PC-3 (cell line): ENCODE measurements around the gene PTPRN2. TPM values are rescaled to one million over a fixed set of nuclear protein-coding genes. Genes with fewer than 3 reads are reported as not detected.

Experiments
- ATAC-seq: fragments of 200-7000 bp; cut with Tn5 transposase; 2 replicates; pipeline ENCODE4 v1.9.1; 2020; ENCODE audit warnings: mild to moderate bottlenecking, moderate library complexity
- BruUV-seq: library from RNA; stranded (reverse); fragments of 400-500 nt; replicated peaks from 2 replicates; lab custom pipeline; 2021; lab: Mats Ljungman, UMichigan
- CTCF ChIA-PET: fragments of 300-600 bp; sonication (Branson Sonifier 250); formaldehyde crosslinking; loops from one replicate; lab custom pipeline; 2022; ENCODE audit warnings: antibody characterized with exemption; lab: Charles Lee
- POLR2A ChIA-PET: fragments of 300-600 bp; sonication (Branson Sonifier 250); formaldehyde crosslinking; loops from one replicate; lab custom pipeline; 2022; ENCODE audit warnings: antibody characterized with exemption; ENCODE audit not compliant: unreplicated experiment; lab: Charles Lee
- DNase-seq: peaks from one replicate; pipeline ENCODE4 v3.0.0-alpha.2; 2015
- H2AFZ ChIP-seq: fragments of 300-600 bp; sonication (generic); 2 replicates; pipeline ENCODE4 v1.6.0; 2016; ENCODE audit warnings: antibody characterized with exemption, low read length
- H3F3A ChIP-seq: fragments of 300-600 bp; sonication (generic); one replicate; pipeline ENCODE4 v1.6.0; 2017; ENCODE audit warnings: antibody characterized with exemption, low read length, control low read depth, mild to moderate bottlenecking; ENCODE audit not compliant: unreplicated experiment
- H3K27ac ChIP-seq: fragments of 300-600 bp; sonication (generic); 2 replicates; pipeline ENCODE4 v1.5.1; 2016; ENCODE audit warnings: mild to moderate bottlenecking, low read length
- H3K27me3 ChIP-seq: fragments of 300-600 bp; sonication (generic); 2 replicates; pipeline ENCODE4 v1.6.1; 2016; ENCODE audit warnings: low read length, mixed read lengths
- H3K36me3 ChIP-seq: fragments of 300-600 bp; sonication (generic); 2 replicates; pipeline ENCODE4 v1.6.1; 2016; ENCODE audit warnings: low read depth, mixed run types, low read length, mixed read lengths
- H3K4me1 ChIP-seq: fragments of 300-600 bp; sonication (generic); 2 replicates; pipeline ENCODE4 v1.5.1; 2016; ENCODE audit warnings: low read length; ENCODE audit not compliant: insufficient read depth
- H3K4me2 ChIP-seq: fragments of 300-600 bp; sonication (generic); 2 replicates; pipeline ENCODE4 v1.6.0; 2016; ENCODE audit warnings: low read length
- H3K4me3 ChIP-seq: fragments of 300-600 bp; sonication (generic); 2 replicates; pipeline ENCODE4 v1.5.1; 2016; ENCODE audit warnings: mild to moderate bottlenecking, low read length, mixed read lengths
- H3K79me2 ChIP-seq: fragments of 300-600 bp; sonication (generic); 2 replicates; pipeline ENCODE4 v1.6.1; 2017; ENCODE audit warnings: low read length, mixed read lengths
- H3K9ac ChIP-seq: fragments of 300-600 bp; sonication (generic); 2 replicates; pipeline ENCODE4 v1.6.0; 2016; ENCODE audit warnings: mild to moderate bottlenecking, low read length
- H3K9me2 ChIP-seq: fragments of 300-600 bp; sonication (generic); replicated peaks from 2 replicates; pipeline ENCODE4 v1.6.1; 2016; ENCODE audit warnings: mixed run types, low read length, mixed read lengths
- H3K9me3 ChIP-seq: fragments of 300-600 bp; sonication (generic); 2 replicates; pipeline ENCODE4 v1.6.1; 2016; ENCODE audit warnings: low read length, mixed read lengths
- H4K20me1 ChIP-seq: fragments of 300-600 bp; sonication (generic); 2 replicates; pipeline ENCODE4 v1.6.1; 2016; ENCODE audit warnings: low read length, mixed read lengths
- CTCF ChIP-seq: fragments of 300-600 bp; sonication (generic); conservative IDR thresholded peaks from 2 replicates; pipeline ENCODE4 v1.5.1; 2017; ENCODE audit warnings: antibody characterized with exemption, low read depth, mild to moderate bottlenecking, low read length
- EZH2 ChIP-seq: fragments of 300-600 bp; sonication (generic); IDR thresholded peaks from one replicate; pipeline ENCODE4 v1.6.1; 2017; ENCODE audit warnings: antibody characterized with exemption, mild to moderate bottlenecking, low read length; ENCODE audit not compliant: unreplicated experiment
- EZH2phosphoT487 ChIP-seq: fragments of 300-600 bp; sonication (generic); IDR thresholded peaks from 2 replicates; pipeline ENCODE4 v1.6.1; 2018; ENCODE audit warnings: mild to moderate bottlenecking, antibody characterized with exemption, low read length, borderline replicate concordance
- intact Hi-C: fragments of 100-400 bp; cut with micrococcal nuclease; formaldehyde crosslinking; loops from 2 replicates; pipeline ENCODE4 v1.9.0; 2023
- total RNA-seq: library from RNA; depleted of rRNA; stranded (reverse); fragments of >200 nt; gene quantifications from 2 replicates; pipeline ENCODE4 v1.2.3, GENCODE V29; 2014

PTPRN2 gene
- total RNA-seq, 1 experiment from 2014 or later = 3.2 TPM

- no TSS peak for BruUV-seq
- Histone ChIP-seq H3F3A (no peaks in the 10 kb centered on the region), H3K36me3 (no peaks in the 10 kb centered on the region), H4K20me1 (no peaks in the 10 kb centered on the region), H3K9me3 (no peaks in the 10 kb centered on the region), H3K4me3 (no peak overlapping the region), H2AFZ (no peak overlapping the region), H3K27ac (no peak overlapping the region), H3K4me1 (no peaks in the 10 kb centered on the region), H3K27me3 (peaks cover 20% of the 10 kb centered on the region), H3K4me2 (no peak overlapping the region), H3K9ac (no peak overlapping the region), H3K79me2 (no peaks in the 10 kb centered on the region), H3K9me2 (no peaks in the 10 kb centered on the region)
- DNase-seq (no peak), ATAC-seq (no peak)
- TF ChIP-seq CTCF (no peak), EZH2 (no peak), EZH2phosphoT487 (no peak)
- ChIA-PET POLR2A (no interaction called here), CTCF (no interaction called here)
- intact Hi-C loops = no loop called here
Measured at GRCh38 chr7:158547817-158548216, 39.8 kb downstream of the PTPRN2 start.

GRCh38 chr7:158546626-158547025 lies 41.0 kb downstream of the PTPRN2 start:
- ChIA-PET POLR2A (no interaction called here), CTCF (no interaction called here)
- no TSS peak for BruUV-seq
- Histone ChIP-seq H3K36me3 (no peaks in the 10 kb centered on the region), H3K9ac (no peak overlapping the region), H3K9me2 (no peaks in the 10 kb centered on the region), H3K4me3 (no peak overlapping the region), H4K20me1 (no peaks in the 10 kb centered on the region), H3K27me3 (peaks cover 28% of the 10 kb centered on the region), H3K79me2 (no peaks in the 10 kb centered on the region), H3F3A (no peaks in the 10 kb centered on the region), H3K27ac (no peak overlapping the region), H2AFZ (no peak overlapping the region), H3K4me1 (no peaks in the 10 kb centered on the region), H3K4me2 (no peak overlapping the region), H3K9me3 (no peaks in the 10 kb centered on the region)
- ATAC-seq = no peak
- intact Hi-C loops = no loop called here
- no peak for DNase-seq
- no peak for TF ChIP-seq CTCF
- no peak for TF ChIP-seq EZH2
- no peak for TF ChIP-seq EZH2phosphoT487

GRCh38 chr7:158546214-158546613 lies 41.4 kb downstream of the PTPRN2 start:
- Histone ChIP-seq H3K9ac (no peak overlapping the region), H3K9me2 (no peaks in the 10 kb centered on the region), H3K79me2 (no peaks in the 10 kb centered on the region), H3K36me3 (no peaks in the 10 kb centered on the region), H3F3A (no peaks in the 10 kb centered on the region), H3K4me1 (no peaks in the 10 kb centered on the region), H2AFZ (no peak overlapping the region), H3K27me3 (peaks cover 33% of the 10 kb centered on the region), H3K9me3 (no peaks in the 10 kb centered on the region), H3K27ac (no peak overlapping the region), H4K20me1 (no peaks in the 10 kb centered on the region), H3K4me3 (no peak overlapping the region), H3K4me2 (no peak overlapping the region)
- ATAC-seq (no peak), DNase-seq (no peak)
- intact Hi-C loops = no loop called here
- CTCF ChIA-PET = no interaction called here
- BruUV-seq = no TSS peak
- POLR2A ChIA-PET = no interaction called here
- TF ChIP-seq EZH2 (no peak), EZH2phosphoT487 (no peak), CTCF (no peak)
